H1 (cell line): Measurements from ENCODE around the gene PAN2. TPM values are rescaled to one million over a fixed set of nuclear protein-coding genes. Genes with fewer than 3 reads are reported as not detected.

Experiments used
- CTCF ChIA-PET: fragments of 300-600 bp; sonication (Branson Sonifier 250); formaldehyde crosslinking; loops from one replicate; lab custom pipeline; 2021; ENCODE audit not compliant: partially characterized antibody; lab: Charles Lee
- POLR2A ChIA-PET: fragments of 300-600 bp; sonication (Branson Sonifier 250); formaldehyde crosslinking; loops from one replicate; lab custom pipeline; 2021; ENCODE audit warnings: inconsistent platforms; ENCODE audit not compliant: partially characterized antibody; lab: Charles Lee
- DNase-seq, 2 experiments: peaks; one replicate each; pipeline versions ENCODE4 v3.0.0 to v3.0.0-alpha.2; 2010 to 2022; ENCODE audit warnings: low spot score in 2 of 2, low read depth in 1 of 2, mixed read lengths in 1 of 2
- FAIRE-seq: peaks from 2 replicates; lab custom pipeline; 2011; peaks lifted over from hg19 to GRCh38; lab: Jason Lieb, UNC
- H2AFZ ChIP-seq: 2 replicates; pipeline ENCODE4 v1.8.1; 2012; ENCODE audit warnings: low read length, inconsistent platforms
- H2AK5ac ChIP-seq: 2 replicates; pipeline ENCODE4 v1.6.1; 2013; ENCODE audit warnings: low read depth, low read length
- H2BK120ac ChIP-seq: replicated peaks from 2 replicates; pipeline ENCODE3; 2013; ENCODE audit warnings: low read depth, low read length, inconsistent platforms
- H2BK12ac ChIP-seq: 2 replicates; pipeline ENCODE4 v1.6.1; 2013; ENCODE audit warnings: low read depth, low read length
- H2BK15ac ChIP-seq: 2 replicates; pipeline ENCODE4 v1.6.1; 2013; ENCODE audit warnings: low read length
- H2BK20ac ChIP-seq: 2 replicates; pipeline ENCODE4 v1.6.1; 2013; ENCODE audit warnings: low read length
- H2BK5ac ChIP-seq: 2 replicates; pipeline ENCODE4 v1.6.1; 2013; ENCODE audit warnings: low read depth, low read length
- H3K14ac ChIP-seq: 2 replicates; pipeline ENCODE4 v1.6.1; 2013; ENCODE audit warnings: inconsistent platforms; ENCODE audit not compliant: insufficient read length
- H3K18ac ChIP-seq: 2 replicates; pipeline ENCODE4 v1.6.1; 2013; ENCODE audit warnings: low read length; ENCODE audit errors: extremely low read depth
- H3K23ac ChIP-seq: 2 replicates; pipeline ENCODE4 v1.6.1; 2013; ENCODE audit warnings: inconsistent platforms; ENCODE audit not compliant: insufficient read length
- H3K23me2 ChIP-seq: 2 replicates; pipeline ENCODE4 v1.6.1; 2013; ENCODE audit warnings: low read depth, low read length
- H3K27ac ChIP-seq: 2 replicates; pipeline ENCODE4 v1.6.1; 2011; ENCODE audit warnings: low read depth, low read length, inconsistent platforms
- H3K27me3 ChIP-seq, 4 experiments: replicated peaks in 1 of 4; 1 replicate in 1 of 4; 2 replicates in 3 of 4; pipeline versions ENCODE4 v1.6.1 to v1.8.1; 2011 to 2013; ENCODE audit warnings: low read length in 3 of 4, mild to moderate bottlenecking in 3 of 4, inconsistent platforms in 2 of 4, mixed read lengths in 2 of 4, moderate library complexity in 1 of 4; ENCODE audit not compliant: control insufficient read depth in 3 of 4, insufficient read depth in 3 of 4; ENCODE audit errors: extremely low read depth in 1 of 4
- H3K36me3 ChIP-seq, 4 experiments: 2 replicates each; pipeline versions ENCODE4 v1.6.1 to v1.8.1; 2011 to 2013; ENCODE audit warnings: mild to moderate bottlenecking in 4 of 4, low read length in 3 of 4, moderate library complexity in 2 of 4, control low read depth in 1 of 4, inconsistent platforms in 1 of 4; ENCODE audit not compliant: insufficient read depth in 4 of 4, control insufficient read depth in 2 of 4
- H3K4ac ChIP-seq: replicated peaks from 2 replicates; pipeline ENCODE3; 2013; ENCODE audit warnings: low read length, low read depth, mixed read lengths, inconsistent platforms; ENCODE audit not compliant: insufficient read length
- H3K4me1 ChIP-seq, 4 experiments: replicated peaks in 1 of 4; 1 replicate in 1 of 4; 2 replicates in 3 of 4; pipeline versions ENCODE4 v1.6.1 to v1.8.1; 2011 to 2013; ENCODE audit warnings: low read length in 3 of 4, inconsistent platforms in 2 of 4, mixed read lengths in 1 of 4; ENCODE audit not compliant: insufficient read depth in 4 of 4, control insufficient read depth in 3 of 4
- H3K4me2 ChIP-seq, 2 experiments: 2 replicates each; pipeline versions ENCODE4 v1.6.1 to v1.8.1; 2011 to 2013; ENCODE audit warnings: low read depth in 2 of 2, low read length in 2 of 2, control low read depth in 1 of 2, inconsistent platforms in 1 of 2, mild to moderate bottlenecking in 1 of 2; ENCODE audit not compliant: insufficient read depth in 1 of 2
- H3K4me3 ChIP-seq, 4 experiments: fragments of 200-600, 300-600 bp in 1 of 4; sonication (generic), shearing (Covaris generic), sonication (Bioruptor Twin) in 1 of 4; 2 replicates each; pipeline versions ENCODE4 v1.5.1 to v1.8.1; 2011 to 2016; ENCODE audit warnings: low read length in 4 of 4, low read depth in 3 of 4, control low read depth in 2 of 4, inconsistent platforms in 2 of 4, mild to moderate bottlenecking in 2 of 4, mixed read lengths in 1 of 4, moderate library complexity in 1 of 4; ENCODE audit not compliant: insufficient read depth in 2 of 4; ENCODE audit errors: extremely low read depth in 1 of 4
- H3K56ac ChIP-seq: replicated peaks from 2 replicates; pipeline ENCODE3; 2013; ENCODE audit warnings: low read depth, mild to moderate bottlenecking, mixed read lengths, low read length, inconsistent platforms; ENCODE audit not compliant: insufficient read length
- H3K79me1 ChIP-seq: 2 replicates; pipeline ENCODE4 v1.6.1; 2013; ENCODE audit warnings: low read depth, low read length, control low read depth
- H3K79me2 ChIP-seq, 2 experiments: 2 replicates each; pipeline versions ENCODE4 v1.6.1 to v1.8.1; 2012 to 2013; ENCODE audit warnings: low read length in 2 of 2, mild to moderate bottlenecking in 2 of 2, inconsistent platforms in 1 of 2; ENCODE audit not compliant: insufficient read depth in 2 of 2, control insufficient read depth in 1 of 2
- H3K9ac ChIP-seq, 4 experiments: replicated peaks in 1 of 4; 1 replicate in 1 of 4; 2 replicates in 3 of 4; pipeline versions ENCODE4 v1.6.1 to v1.8.1; 2011 to 2013; ENCODE audit warnings: low read depth in 3 of 4, low read length in 3 of 4, control low read depth in 2 of 4, mild to moderate bottlenecking in 2 of 4, moderate library complexity in 2 of 4, inconsistent platforms in 1 of 4; ENCODE audit errors: extremely low read depth in 1 of 4
- H3K9me3 ChIP-seq, 2 experiments: 2 replicates each; pipeline versions ENCODE4 v1.6.1 to v1.8.1; 2012 to 2013; ENCODE audit warnings: mild to moderate bottlenecking in 2 of 2, moderate library complexity in 2 of 2, control low read depth in 1 of 2, inconsistent platforms in 1 of 2, low read depth in 1 of 2, low read length in 1 of 2, mixed read lengths in 1 of 2; ENCODE audit not compliant: insufficient read depth in 2 of 2
- H4K20me1 ChIP-seq, 2 experiments: replicated peaks in 1 of 2; 2 replicates each; pipeline versions ENCODE3 to v1.8.1; 2011 to 2013; ENCODE audit warnings: inconsistent platforms in 2 of 2, low read length in 2 of 2, mild to moderate bottlenecking in 1 of 2; ENCODE audit not compliant: insufficient read depth in 2 of 2, control insufficient read depth in 1 of 2
- H4K5ac ChIP-seq: 2 replicates; pipeline ENCODE4 v1.6.1; 2013; ENCODE audit warnings: low read length, low read depth, mixed read lengths, inconsistent platforms; ENCODE audit not compliant: insufficient read length
- H4K8ac ChIP-seq: 2 replicates; pipeline ENCODE4 v1.8.0; 2013; ENCODE audit warnings: mild to moderate bottlenecking, moderate library complexity, low read length, inconsistent platforms; ENCODE audit not compliant: insufficient read depth; ENCODE audit errors: extremely low read depth
- H4K91ac ChIP-seq: replicated peaks from 2 replicates; pipeline ENCODE3; 2013; ENCODE audit warnings: low read length, mixed read lengths, inconsistent platforms; ENCODE audit not compliant: insufficient read length
- BCL11A ChIP-seq, 2 experiments: IDR thresholded peaks; one replicate each; pipeline ENCODE4 v1.6.1; 2011; ENCODE audit warnings: low read depth in 2 of 2, low read length in 2 of 2, mild to moderate bottlenecking in 2 of 2
- BRCA1 ChIP-seq: IDR thresholded peaks from 2 replicates; pipeline ENCODE4 v1.6.1; 2012; ENCODE audit warnings: low read depth, low read length, improper control_type of control experiment
- CREB1 ChIP-seq: IDR thresholded peaks from 2 replicates; pipeline ENCODE4 v1.6.1; 2012; ENCODE audit warnings: inconsistent platforms
- GABPA ChIP-seq: IDR thresholded peaks from 2 replicates; pipeline ENCODE4 v1.6.1; 2011; ENCODE audit warnings: mild to moderate bottlenecking, low read length, moderate library complexity, borderline replicate concordance; ENCODE audit not compliant: insufficient read depth
- HDAC2 ChIP-seq, 2 experiments: fragments of 300-600 bp in 1 of 2; sonication (generic) in 1 of 2; IDR thresholded peaks; 2 replicates each; pipeline ENCODE4 v1.6.1; 2011 to 2012; ENCODE audit warnings: low read depth in 2 of 2, low read length in 2 of 2, mild to moderate bottlenecking in 2 of 2, moderate library complexity in 2 of 2, borderline replicate concordance in 1 of 2, inconsistent platforms in 1 of 2
- MAX ChIP-seq: IDR thresholded peaks from 2 replicates; pipeline ENCODE4 v1.6.1; 2012; ENCODE audit warnings: inconsistent platforms
- POLR2AphosphoS5 ChIP-seq: IDR thresholded peaks from 2 replicates; pipeline ENCODE4 v1.6.1; 2011; ENCODE audit warnings: low read depth, low read length
- SIN3A ChIP-seq, 2 experiments: IDR thresholded peaks in 1 of 2; conservative IDR thresholded peaks in 1 of 2; 2 replicates each; pipeline ENCODE4 v1.6.1; 2011 to 2012; ENCODE audit warnings: low read length in 2 of 2, improper control_type of control experiment in 1 of 2, low read depth in 1 of 2, mild to moderate bottlenecking in 1 of 2
- YY1 ChIP-seq: IDR thresholded peaks from 2 replicates; pipeline ENCODE4 v1.6.1; 2011; ENCODE audit warnings: low read depth, mild to moderate bottlenecking, low read length
- ZNF274 ChIP-seq: IDR thresholded peaks from 2 replicates; pipeline ENCODE4 v1.7.0; 2012; ENCODE audit warnings: low read length, borderline replicate concordance; ENCODE audit errors: extremely low read depth
- WGBS, 2 experiments: shearing (Covaris generic) in 1 of 2; methylation state at CpG; one replicate each; pipeline versions ENCODE4 v1.1.6 to v1.1.7; 2013 to 2015; ENCODE audit warnings: low lambda C conversion rate in 2 of 2, mixed read lengths in 2 of 2, inconsistent platforms in 1 of 2, low coverage in 1 of 2, missing lambda C conversion rate in 1 of 2; ENCODE audit not compliant: insufficient replicate concordance in 2 of 2, insufficient coverage in 1 of 2, insufficient read length in 1 of 2; ENCODE audit errors: extremely low coverage in 1 of 2, missing lambda C conversion rate in 1 of 2; 5-methylcytosine and 5-hydroxymethylcytosine counted together
- polyA plus RNA-seq, 7 experiments: library from polyadenylated mRNA; depleted of rRNA in 3 of 7; stranded (reverse) in 5 of 7; unstranded in 2 of 7; fragments of >200 nt in 5 of 7; fragments of 200-250 nt in 2 of 7; gene quantifications; 1 replicate in 5 of 7; 2 replicates in 1 of 7; 4 replicates in 1 of 7; pipeline versions ENCODE4 v1.2.1 to v1.2.3, GENCODE V29; 2011 to 2013; ENCODE audit warnings: missing spikeins in 2 of 7, mixed read lengths in 2 of 7
- total RNA-seq: library from RNA; stranded (reverse); fragmentation: NEBNext Ultra II Directional; extraction: Animal tissue kit (Norgen Biotek cat#: 25700); gene quantifications from 2 replicates; pipeline ENCODE4 v1.2.1, GENCODE V29; 2021
- TF ChIP-seq, protein P1 (sequence below): IDR thresholded peaks from 2 replicates; pipeline ENCODE4 v1.6.1; 2012; ENCODE audit warnings: inconsistent platforms

PAN2 gene
- total and polyA plus RNA-seq, 2 of the 8 experiments (the other 6 are each of a cell fraction or from before 2014, with no cell fraction given) = 29.6 to 36.7 TPM

DNA sequence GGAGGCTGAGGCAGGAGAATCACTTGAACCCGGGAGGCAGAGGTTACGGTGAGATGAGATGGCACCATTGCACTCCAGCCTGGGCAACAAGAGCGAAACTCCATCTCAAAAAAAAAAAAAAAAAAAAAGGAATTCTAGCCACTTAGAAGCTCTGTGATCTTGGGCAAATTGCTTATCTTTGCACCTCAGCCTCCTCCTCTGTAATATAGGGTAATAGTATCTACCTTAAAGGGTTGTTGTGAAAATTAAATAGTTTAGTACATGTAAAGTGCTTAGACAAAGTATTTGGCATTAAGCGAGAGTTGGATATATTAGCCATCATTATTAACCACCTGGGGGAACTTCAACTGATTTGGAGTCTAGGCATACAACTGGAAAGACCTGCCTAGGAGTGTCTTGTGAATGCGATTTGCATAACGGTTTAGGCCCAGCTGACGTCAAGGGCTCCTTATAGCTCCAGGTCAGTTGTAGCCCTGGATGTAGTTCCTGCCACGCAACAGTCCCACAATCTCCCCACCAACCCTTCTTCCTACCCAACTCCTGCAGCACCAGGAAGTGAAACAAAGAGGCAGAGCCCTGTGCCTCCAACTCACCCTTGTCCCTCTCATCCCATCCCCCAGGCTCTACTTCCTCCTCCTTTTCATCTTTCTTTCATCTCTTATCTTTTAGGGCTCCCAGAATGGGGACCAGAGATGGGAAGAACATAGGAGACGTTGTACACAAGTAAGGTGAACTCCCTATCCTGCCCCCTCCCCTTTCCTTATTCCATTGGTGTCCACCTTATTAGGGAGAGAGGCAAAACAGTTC is 2.8 kb upstream of the PAN2 start:
- Histone ChIP-seq H3K79me1 (no peaks in the 10 kb centered on the region), H3K27me3 (no peaks in the 10 kb centered on the region), H2BK20ac (no peak overlapping the region), H2BK5ac (peak overlapping the region; percentile 55; the same call in 1 of the 2 replicates), H4K20me1 (no peaks in the 10 kb centered on the region), H3K4me3 (no peak overlapping the region), H3K18ac (no peak overlapping the region), H3K14ac (no peak overlapping the region), H2AK5ac (no peak overlapping the region), H3K4ac (no peak overlapping the region), H3K9ac (no peak overlapping the region), H3K4me1 (peaks cover 9 to 26% (median 16%) of the 10 kb centered on the region in 4 experiments), H2BK120ac (no peak overlapping the region), H3K9me3 (no peaks in the 10 kb centered on the region), H3K27ac (no peak overlapping the region), H3K23me2 (peaks cover 7% of the 10 kb centered on the region; the same call in 1 of the 2 replicates), H3K56ac (no peak overlapping the region), H2BK15ac (no peak overlapping the region; the same call in 1 of the 2 replicates), H3K79me2 (no peaks in the 10 kb centered on the region), H2AFZ (no peak overlapping the region), H3K36me3 (no peaks in the 10 kb centered on the region), H4K91ac (peak overlapping the region; percentile 22), H4K5ac (no peak overlapping the region), H2BK12ac (peak overlapping the region; percentile 3; the same call in 1 of the 2 replicates), H4K8ac (no peak overlapping the region), H3K23ac (no peak overlapping the region), H3K4me2 (no peak overlapping the region)
- ChIA-PET POLR2A (interaction anchor here (0.8 to 7.2 kb wide), 8 partner anchors 16 to 126 kb away, joined by 3 to 55 read pairs (median 4); partner anchors contain the start of genes ANKRD52, CNPY2 and STAT2), CTCF (interaction anchor here (0.6 to 7.2 kb wide), 9 partner anchors 10 to 165 kb away, joined by 3 to 38 read pairs (median 3); partner anchors contain the start of gene CNPY2)
- DNase-seq (no peak), FAIRE-seq (no peak)
- WGBS, 2 experiments = 93% methylated on average over 9 of the region's 9 CpGs; no CpG with 5 or more reads in 1 of the 2 experiments
- TF ChIP-seq CREB1 (no peak), SIN3A (conservative IDR thresholded peaks at IDR 0.05 in 1 of 2, IDR thresholded peaks at IDR 0.05 in 1 of 2; ENCODE audit: low read depth in 1 of 2, low read length in 2 of 2) (no peak), ZNF274 (no peak), BRCA1 (no peak), GABPA (no peak), YY1 (no peak), MAX (no peak), POLR2AphosphoS5 (no peak), BCL11A (IDR thresholded peaks at IDR 0.05; ENCODE audit: low read depth in 2 of 2, low read length in 2 of 2) (no peak), HDAC2 (IDR thresholded peaks at IDR 0.05; ENCODE audit: borderline replicate concordance in 1 of 2, low read depth in 2 of 2, low read length in 2 of 2) (no peak)
- TF ChIP-seq, protein P1, sequence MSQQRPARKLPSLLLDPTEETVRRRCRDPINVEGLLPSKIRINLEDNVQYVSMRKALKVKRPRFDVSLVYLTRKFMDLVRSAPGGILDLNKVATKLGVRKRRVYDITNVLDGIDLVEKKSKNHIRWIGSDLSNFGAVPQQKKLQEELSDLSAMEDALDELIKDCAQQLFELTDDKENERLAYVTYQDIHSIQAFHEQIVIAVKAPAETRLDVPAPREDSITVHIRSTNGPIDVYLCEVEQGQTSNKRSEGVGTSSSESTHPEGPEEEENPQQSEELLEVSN = no peak
